ENCODE data around the gene GPR87.

- TF ChIP-seq CTCF (IDR thresholded peaks at IDR 0.05; ENCODE audit: borderline replicate concordance, extremely low read depth, low read length, poor library complexity, severe bottlenecking), result no peak
- no peak for TF ChIP-seq EZH2 (IDR thresholded peaks at IDR 0.05; ENCODE audit: borderline replicate concordance, low read depth, low read length, severe bottlenecking)
These were observed 48.1 kb downstream of the GPR87 start for GRCh38 chr3:151268267-151269235.
